Heart left ventricle (tissue), 16 donors: ENCODE data around the gene ADAMTS1. TPM values are rescaled to one million over a fixed set of nuclear protein-coding genes. Genes with fewer than 3 reads are reported as not detected.

ENCODE experiments used
- ATAC-seq, 4 donors: fragments of 200-7000 bp; cut with Tn5 transposase; one replicate each; pipeline ENCODE4 v1.9.1; 2020 to 2022; ENCODE audit warnings: moderate library complexity in 4 of 4, mild to moderate bottlenecking in 3 of 4, moderate number of reproducible peaks in 1 of 4
- DNase-seq, 5 donors: peaks; one replicate each; pipeline ENCODE4 v3.0.0-alpha.2; 2020
- H3K27ac ChIP-seq, 12 donors: fragments of 200-600 bp; sonication (generic) in 4 of 12; one replicate each; pipeline versions ENCODE4 v1.5.0 to v1.8.0; 2016 to 2022; ENCODE audit warnings: mild to moderate bottlenecking in 2 of 12
- H3K27me3 ChIP-seq, 9 donors: fragments of 200-600 bp; sonication (generic) in 2 of 9; one replicate each; pipeline versions ENCODE4 v1.5.1 to v1.8.0; 2016 to 2022; ENCODE audit warnings: mild to moderate bottlenecking in 3 of 9
- H3K36me3 ChIP-seq, 9 donors: fragments of 200-600 bp; sonication (generic) in 2 of 9; one replicate each; pipeline versions ENCODE4 v1.5.0 to v1.8.0; 2018 to 2022; ENCODE audit warnings: mild to moderate bottlenecking in 2 of 9
- H3K4me1 ChIP-seq, 12 donors: fragments of 200-600 bp; sonication (generic) in 4 of 12; one replicate each; pipeline versions ENCODE4 v1.5.0 to v1.8.0; 2016 to 2022; ENCODE audit warnings: mild to moderate bottlenecking in 3 of 12
- H3K4me3 ChIP-seq, 12 donors: fragments of 200-600 bp; sonication (generic) in 4 of 12; one replicate each; pipeline versions ENCODE4 v1.5.0 to v1.8.0; 2017 to 2022; ENCODE audit warnings: mild to moderate bottlenecking in 9 of 12, moderate library complexity in 4 of 12
- H3K9me3 ChIP-seq, 12 donors: fragments of 200-600 bp; sonication (generic) in 4 of 12; one replicate each; pipeline versions ENCODE4 v1.5.0 to v1.8.0; 2016 to 2022; ENCODE audit warnings: mild to moderate bottlenecking in 1 of 12
- CTCF ChIP-seq, 12 donors: fragments of 200-600 bp; sonication (generic) in 4 of 12; IDR thresholded peaks; one replicate each; pipeline versions ENCODE4 v1.5.0 to v1.8.0; 2018 to 2022; ENCODE audit warnings: antibody characterized with exemption in 12 of 12, mild to moderate bottlenecking in 5 of 12
- POLR2A ChIP-seq, 2 donors: fragments of 450-650 bp; IDR thresholded peaks; one replicate each; pipeline ENCODE4 v1.6.1; 2017; ENCODE audit warnings: antibody characterized with exemption in 2 of 2, mild to moderate bottlenecking in 2 of 2, moderate library complexity in 2 of 2
- WGBS, 4 donors: extraction: QIAGEN DNeasy Blood & Tissue Kit in 2 of 4; methylation state at CpG; one replicate each; pipeline versions ENCODE4 v1.1.5 to v1.1.7; 2013 to 2018; 5-methylcytosine and 5-hydroxymethylcytosine counted together
- intact Hi-C, 10 donors: fragments of 100-400 bp; cut with DNase I; formaldehyde crosslinking; loops; one replicate each; pipeline versions ENCODE4 v1.11.1 to v1.14.2; 2022
- polyA plus RNA-seq, 2 donors: library from polyadenylated mRNA; stranded (reverse); fragments of 200-250 nt; gene quantifications; one replicate each; pipeline ENCODE4 v1.2.3, GENCODE V29; 2013
- total RNA-seq, 9 donors: library from RNA; depleted of rRNA in 2 of 9; stranded (reverse); fragments of >200 nt in 2 of 9; fragmentation: NEBNext Ultra II Directional in 3 of 9; extraction: Animal tissue kit (Norgen Biotek cat#: 25700) in 3 of 9; gene quantifications; one replicate each; pipeline versions ENCODE4 v1.1.0 to v1.2.4, GENCODE V29; 2016 to 2023
- donor health status: ischemic (EF 13 %, LVEDD 7.1; RV severe dilation, severe dysfunction).
- donor health status: healthy with polysubstance abuse.
- donor health status: DM: no; HTN: yes; CAD: no.
- donor health status: DM: no; HTN: no; CAD: no.
- donor health status: ischemic (EF 25% LVEDD 6.9; RV normal size, moderate dysfunction).
- donor health status: ischemic (EF 25% LVEDD 5.7; RV mildly dilated, moderate dysfunction).
- donor health status: healthy.
- donor health status: DM: yes; HTN: yes; CAD: no.
- donor health status: ischemic (EF 35%, LVEDD 5.7; RV mildly dilated, moderate dysfunction).
- donor health status: nonischemic (EF 11% LVEDD 7.7; RV severe dilation, severe dysfunction).
- donor health status: DM: yes; HTN: yes; CAD: no.
- donor health status: PGD.
- donor health status: ischemic (EF 29% LVEDD 5.4; RV normal size, mild dysfunction).
- donor health status: nonischemic (EF 23%, LVEDD 6.1; RV moderate dilation, normal function).

ADAMTS1 gene
- total and polyA plus RNA-seq, 11 donors: 14.8 to 87.8 (median 60.7) TPM

- H3K27ac ChIP-seq: peak overlapping the region; percentile 37 to 87 (median 74)
- no peaks in the 10 kb centered on the region for H3K27me3 ChIP-seq
- no peaks in the 10 kb centered on the region for H3K9me3 ChIP-seq
- peak in 1 of 5 donors; percentile 43 for DNase-seq
- no peaks in the 10 kb centered on the region for H3K36me3 ChIP-seq
- TF ChIP-seq CTCF (IDR thresholded peaks at IDR 0.05): no peak
- TF ChIP-seq POLR2A (IDR thresholded peaks at IDR 0.05): no peak
- 38 to 68% (median 49%) methylated on average over 3 of the region's 3 CpGs for WGBS, 4 donors
- intact Hi-C loops: loop anchor here in 1 of 10 donors (5.0 kb wide), 1 partner anchor 42 kb away; no protein-coding TSS in a partner anchor
- H3K4me3 ChIP-seq: no peak overlapping the region
- peaks cover 0 to 68% (median 15%) of the 10 kb centered on the region in 12 donors for H3K4me1 ChIP-seq
- ATAC-seq: peak in 3 of 4 donors; percentile 24 to 54 (median 27)
These were observed 45.2 kb downstream of the ADAMTS1 start for GRCh38 chr21:26800001-26800400.

GRCh38 chr21:26798856-26799751, 46.1 kb downstream of the ADAMTS1 start:
- Histone ChIP-seq H3K4me1 (peaks cover 0 to 61% (median 15%) of the 10 kb centered on the region in 12 donors), H3K4me3 (no peak overlapping the region), H3K27me3 (no peaks in the 10 kb centered on the region), H3K36me3 (no peaks in the 10 kb centered on the region), H3K9me3 (peaks cover 0 to 5% (median 0%) of the 10 kb centered on the region in 12 donors), H3K27ac (peak overlapping the region in 10 of 12 donors; percentile 56 to 87 (median 76))
- TF ChIP-seq CTCF (IDR thresholded peaks at IDR 0.05): no peak
- no peak for TF ChIP-seq POLR2A (IDR thresholded peaks at IDR 0.05)
- WGBS, 4 donors: 87 to 96% (median 95%) methylated on average over 8 of the region's 8 CpGs
- DNase-seq: no peak
- intact Hi-C loops: no loop called here
- no peak for ATAC-seq

GRCh38 chr21:26797878-26798456, 47.2 kb downstream of the ADAMTS1 start:
- no peaks in the 10 kb centered on the region for H3K36me3 ChIP-seq
- 96 to 97% (median 97%) methylated on average over 10 of the region's 10 CpGs for WGBS, 4 donors
- no peak for TF ChIP-seq POLR2A (IDR thresholded peaks at IDR 0.05)
- TF ChIP-seq CTCF (IDR thresholded peaks at IDR 0.05): no peak
- no peaks in the 10 kb centered on the region for H3K27me3 ChIP-seq
- DNase-seq: no peak
- peak overlapping the region in 3 of 12 donors; percentile 12 to 66 (median 19) for H3K27ac ChIP-seq
- no peak for ATAC-seq
- intact Hi-C loops: no loop called here
- H3K4me3 ChIP-seq: no peak overlapping the region
- H3K9me3 ChIP-seq: peaks cover 0 to 5% (median 0%) of the 10 kb centered on the region in 12 donors
- H3K4me1 ChIP-seq: peaks cover 0 to 53% (median 15%) of the 10 kb centered on the region in 12 donors

GRCh38 chr21:26795866-26796329, 49.3 kb downstream of the ADAMTS1 start:
- no peak for TF ChIP-seq CTCF (IDR thresholded peaks at IDR 0.05)
- no peak for TF ChIP-seq POLR2A (IDR thresholded peaks at IDR 0.05)
- Histone ChIP-seq H3K9me3 (peaks cover 0 to 5% (median 0%) of the 10 kb centered on the region in 12 donors), H3K4me3 (no peak overlapping the region), H3K36me3 (no peaks in the 10 kb centered on the region), H3K27me3 (no peaks in the 10 kb centered on the region), H3K27ac (peak overlapping the region; percentile 34 to 84 (median 70)), H3K4me1 (peaks cover 0 to 38% (median 14%) of the 10 kb centered on the region in 12 donors)
- intact Hi-C loops: no loop called here
- peak; percentile 88 to 95 (median 92) for ATAC-seq
- peak in 4 of 5 donors; percentile 73 to 86 (median 79) for DNase-seq
- 17 to 28% (median 24%) methylated on average over 6 of the region's 6 CpGs for WGBS, 4 donors
